K562 (cell line): ENCODE data around the gene UBE2D2. TPM values are rescaled to one million over a fixed set of nuclear protein-coding genes. Genes with fewer than 3 reads are reported as not detected.

ENCODE experiments used
- ELF4 ChIP-seq: fragments of 450-650 bp; formaldehyde crosslinking; IDR thresholded peaks from 2 replicates; pipeline ENCODE4 v1.4.0; 2022; ENCODE audit warnings: missing genetic modification characterization
- FOXM1 ChIP-seq, 2 experiments: fragments of 450-650 bp in 1 of 2; sonication (generic) in 1 of 2; formaldehyde crosslinking in 1 of 2; IDR thresholded peaks; 2 replicates each; pipeline versions ENCODE4 v1.6.1 to v1.9.0; 2017 to 2022; ENCODE audit warnings: low read depth in 2 of 2, mild to moderate bottlenecking in 2 of 2, missing genetic modification reagents in 1 of 2, moderate library complexity in 1 of 2
- HDAC3 ChIP-seq: fragments of 450-650 bp; IDR thresholded peaks from 2 replicates; pipeline ENCODE4 v1.6.1; 2018; ENCODE audit warnings: borderline replicate concordance, mild to moderate bottlenecking, moderate library complexity; ENCODE audit not compliant: partially characterized antibody
- HNRNPL ChIP-seq: fragments of 200-400 bp; formaldehyde crosslinking; IDR thresholded peaks from 2 replicates; pipeline ENCODE4 v1.6.1; 2017; ENCODE audit warnings: low read depth, mild to moderate bottlenecking, low read length
- HOXB6 ChIP-seq: fragments of 250-450 bp; sonication (Bioruptor Pico); IDR thresholded peaks from 2 replicates; pipeline ENCODE4 v1.5.1; 2022; ENCODE audit warnings: mild to moderate bottlenecking, borderline replicate concordance
- NCOA6 ChIP-seq: fragments of 450-650 bp; IDR thresholded peaks from 2 replicates; pipeline ENCODE4 v1.6.1; 2017; ENCODE audit warnings: mild to moderate bottlenecking
- NEUROD1 ChIP-seq: fragments of 150-350 bp; IDR thresholded peaks from 2 replicates; pipeline ENCODE4 v1.6.1; 2014; ENCODE audit warnings: borderline replicate concordance, low read length, low read depth; ENCODE audit not compliant: partially characterized antibody
- PHTF2 ChIP-seq: fragments of 250-450 bp; sonication (Bioruptor Pico); IDR thresholded peaks from 2 replicates; pipeline ENCODE4 v1.5.0; 2021; ENCODE audit warnings: mild to moderate bottlenecking
- PKNOX1 ChIP-seq: fragments of 450-650 bp; IDR thresholded peaks from 2 replicates; pipeline ENCODE4 v1.6.1; 2016
- SUPT5H ChIP-seq: fragments of 450-650 bp; IDR thresholded peaks from 2 replicates; pipeline ENCODE4 v1.6.1; 2016
- TAF7 ChIP-seq: fragments of 450-650 bp; IDR thresholded peaks from 2 replicates; pipeline ENCODE4 v1.6.1; 2016; ENCODE audit warnings: missing genetic modification characterization, missing compliant biosample characterization
- THAP12 ChIP-seq: fragments of 250-450 bp; sonication (Bioruptor Pico); IDR thresholded peaks from 2 replicates; pipeline ENCODE4 v1.9.0; 2021; ENCODE audit warnings: mild to moderate bottlenecking, inconsistent platforms
- ZBTB11 ChIP-seq, 3 experiments: fragments of 200-800 bp in 1 of 3; fragments of 250-450 bp in 1 of 3; fragments of 450-650 bp in 1 of 3; sonication (Bioruptor Pico) in 1 of 3; sonication (Bioruptor generic) in 1 of 3; formaldehyde crosslinking in 1 of 3; IDR thresholded peaks; 2 replicates each; pipeline versions ENCODE4 v1.6.1 to v1.8.0; 2016 to 2022; ENCODE audit warnings: mild to moderate bottlenecking in 2 of 3, missing genetic modification characterization in 2 of 3, missing compliant biosample characterization in 1 of 3, moderate library complexity in 1 of 3
- ZFP30 ChIP-seq: fragments of 250-450 bp; sonication (Bioruptor Pico); IDR thresholded peaks from 2 replicates; pipeline ENCODE4 v1.8.0; 2022; ENCODE audit warnings: moderate library complexity, mild to moderate bottlenecking, inconsistent platforms, borderline replicate concordance
- polyA plus RNA-seq, 8 experiments: library from polyadenylated mRNA; depleted of rRNA in 4 of 8; stranded (reverse) in 5 of 8; unstranded in 3 of 8; fragments of >200 nt; fragmentation: Nextera tagmentation in 2 of 8; fragmentation: Illumina TruSeq in 1 of 8; extraction: Ambion mirVana in 2 of 8; extraction: Trizol in 1 of 8; gene quantifications; 2 replicates each; pipeline versions ENCODE4 v1.2.1 to v1.2.3, GENCODE V29; 2011 to 2014; ENCODE audit warnings: inconsistent platforms in 1 of 8, missing spikeins in 1 of 8
- total RNA-seq, 7 experiments: library from RNA; depleted of rRNA in 6 of 7; stranded (reverse); fragments of >200 nt in 6 of 7; fragmentation: Illumina TruSeq in 2 of 7; extraction: Trizol in 2 of 7; gene quantifications; 2 replicates each; pipeline versions ENCODE4 v1.2.1 to v1.2.3, GENCODE V29; 2011 to 2021; ENCODE audit warnings: low replicate concordance in 1 of 7
- TF ChIP-seq, protein P1 (sequence below): sonication (generic); formaldehyde crosslinking; IDR thresholded peaks from 2 replicates; pipeline ENCODE4 v1.8.0; 2022; ENCODE audit warnings: mild to moderate bottlenecking, missing genetic modification reagents

UBE2D2 gene
- total and polyA plus RNA-seq, 9 of the 15 experiments (the other 6 are each of a cell fraction or from before 2014, with no cell fraction given) = 53.6 to 198 (median 122) TPM

DNA sequence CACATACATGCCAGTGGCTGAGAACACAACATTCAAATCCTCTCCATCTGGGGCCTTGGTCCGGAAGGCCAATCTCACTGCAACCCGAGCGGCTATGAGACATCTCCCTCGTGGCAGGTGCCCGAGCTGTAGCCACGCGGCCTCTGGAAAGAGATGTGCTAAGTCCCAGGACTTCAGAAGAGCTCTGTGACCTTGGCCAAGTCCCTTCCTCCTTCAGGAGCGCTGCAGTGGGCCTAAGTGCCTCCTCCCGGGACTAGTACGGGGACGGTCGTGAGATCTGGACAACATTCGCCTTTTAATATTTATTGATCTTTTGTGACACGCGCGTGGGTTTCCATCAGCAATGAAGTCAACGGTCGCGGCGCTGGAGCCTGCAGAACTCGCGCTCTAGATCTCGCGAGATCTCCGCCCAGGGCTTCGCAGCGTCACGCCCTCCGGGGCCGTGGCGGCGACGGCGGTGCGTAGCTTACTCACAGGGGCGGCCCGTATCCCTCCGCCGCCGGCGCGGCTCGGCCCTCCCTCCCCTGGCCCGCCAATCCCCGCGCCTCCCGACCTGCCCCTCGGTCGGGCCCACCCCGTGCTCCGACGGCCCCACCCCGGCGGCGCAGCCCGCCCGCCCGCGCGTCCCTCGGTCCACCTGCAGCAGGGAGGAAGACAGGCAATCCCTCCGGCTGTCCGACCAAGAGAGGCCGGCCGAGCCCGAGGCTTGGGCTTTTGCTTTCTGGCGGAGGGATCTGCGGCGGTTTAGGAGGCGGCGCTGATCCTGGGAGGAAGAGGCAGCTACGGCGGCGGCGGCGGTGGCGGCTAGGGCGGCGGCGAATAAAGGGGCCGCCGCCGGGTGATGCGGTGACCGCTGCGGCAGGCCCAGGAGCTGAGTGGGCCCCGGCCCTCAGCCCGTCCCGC lies at the start of gene UBE2D2 (continued):
- TF ChIP-seq ZBTB11 (CRISPR knock-in tag; IDR thresholded peaks at IDR 0.05) = peak in 1 of 3 experiments; percentile 46; a peak in 1 of 6 replicates
- no peak for TF ChIP-seq HOXB6 (CRISPR knock-in tag)
- TF ChIP-seq SUPT5H = peak; percentile 84
- TF ChIP-seq HDAC3 = peak; percentile 45
- no peak for TF ChIP-seq ZFP30 (CRISPR knock-in tag)
- no peak for TF ChIP-seq PHTF2 (CRISPR knock-in tag)
- TF ChIP-seq NCOA6 = peak; percentile 59; the same call in 1 of the 2 replicates
- TF ChIP-seq PKNOX1 = peak; percentile 42; the same call in 1 of the 2 replicates
- no peak; the same call in 1 of the 2 replicates for TF ChIP-seq FOXM1 (IDR thresholded peaks at IDR 0.05; ENCODE audit: low read depth)
- TF ChIP-seq FOXM1 (CRISPR knock-in tag; IDR thresholded peaks at IDR 0.05; ENCODE audit: low read depth) = peak; percentile 19; the same call in 1 of the 2 replicates
- peak; percentile 80 for TF ChIP-seq TAF7
- TF ChIP-seq ELF4 (CRISPR knock-in tag) = no peak
- TF ChIP-seq, protein P1, sequence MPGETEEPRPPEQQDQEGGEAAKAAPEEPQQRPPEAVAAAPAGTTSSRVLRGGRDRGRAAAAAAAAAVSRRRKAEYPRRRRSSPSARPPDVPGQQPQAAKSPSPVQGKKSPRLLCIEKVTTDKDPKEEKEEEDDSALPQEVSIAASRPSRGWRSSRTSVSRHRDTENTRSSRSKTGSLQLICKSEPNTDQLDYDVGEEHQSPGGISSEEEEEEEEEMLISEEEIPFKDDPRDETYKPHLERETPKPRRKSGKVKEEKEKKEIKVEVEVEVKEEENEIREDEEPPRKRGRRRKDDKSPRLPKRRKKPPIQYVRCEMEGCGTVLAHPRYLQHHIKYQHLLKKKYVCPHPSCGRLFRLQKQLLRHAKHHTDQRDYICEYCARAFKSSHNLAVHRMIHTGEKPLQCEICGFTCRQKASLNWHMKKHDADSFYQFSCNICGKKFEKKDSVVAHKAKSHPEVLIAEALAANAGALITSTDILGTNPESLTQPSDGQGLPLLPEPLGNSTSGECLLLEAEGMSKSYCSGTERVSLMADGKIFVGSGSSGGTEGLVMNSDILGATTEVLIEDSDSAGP (CRISPR knock-in tag) = 0 out of 2 replicates have a peak, but pooled peaks have one; percentile 25
- TF ChIP-seq THAP12 (CRISPR knock-in tag) = peak; percentile 15; the same call in 1 of the 2 replicates
- peak; percentile 23 for TF ChIP-seq NEUROD1
- peak; percentile 26; the same call in 1 of the 2 replicates for TF ChIP-seq HNRNPL
